OCI-LY1 (cell line): ENCODE results near the gene DPEP2NB.

Experiments
- EZH2 ChIP-seq: fragments of 200-600 bp; sonication (generic), shearing (Covaris generic); IDR thresholded peaks from 2 replicates; pipeline ENCODE4 v1.8.0; 2017; ENCODE audit warnings: borderline replicate concordance, mixed run types, mild to moderate bottlenecking, antibody characterized with exemption, low read length, moderate library complexity, mixed read lengths
- TF ChIP-seq, protein P1 (sequence below): fragments of 200-600 bp; sonication (generic), shearing (Covaris generic); IDR thresholded peaks from 2 replicates; pipeline ENCODE4 v1.5.1; 2017; ENCODE audit warnings: mild to moderate bottlenecking, antibody characterized with exemption, low read length, moderate library complexity, mixed read lengths

GRCh38 chr16:67993207-67994039 lies 22.3 kb downstream of the DPEP2NB start:
- TF ChIP-seq, protein P1, sequence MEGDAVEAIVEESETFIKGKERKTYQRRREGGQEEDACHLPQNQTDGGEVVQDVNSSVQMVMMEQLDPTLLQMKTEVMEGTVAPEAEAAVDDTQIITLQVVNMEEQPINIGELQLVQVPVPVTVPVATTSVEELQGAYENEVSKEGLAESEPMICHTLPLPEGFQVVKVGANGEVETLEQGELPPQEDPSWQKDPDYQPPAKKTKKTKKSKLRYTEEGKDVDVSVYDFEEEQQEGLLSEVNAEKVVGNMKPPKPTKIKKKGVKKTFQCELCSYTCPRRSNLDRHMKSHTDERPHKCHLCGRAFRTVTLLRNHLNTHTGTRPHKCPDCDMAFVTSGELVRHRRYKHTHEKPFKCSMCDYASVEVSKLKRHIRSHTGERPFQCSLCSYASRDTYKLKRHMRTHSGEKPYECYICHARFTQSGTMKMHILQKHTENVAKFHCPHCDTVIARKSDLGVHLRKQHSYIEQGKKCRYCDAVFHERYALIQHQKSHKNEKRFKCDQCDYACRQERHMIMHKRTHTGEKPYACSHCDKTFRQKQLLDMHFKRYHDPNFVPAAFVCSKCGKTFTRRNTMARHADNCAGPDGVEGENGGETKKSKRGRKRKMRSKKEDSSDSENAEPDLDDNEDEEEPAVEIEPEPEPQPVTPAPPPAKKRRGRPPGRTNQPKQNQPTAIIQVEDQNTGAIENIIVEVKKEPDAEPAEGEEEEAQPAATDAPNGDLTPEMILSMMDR: peak; percentile 93
- TF ChIP-seq EZH2: no peak
